Endothelial cell of umbilical vein (primary cell): ENCODE results near the gene TTI1.

Experiments
- EZH2 ChIP-seq: IDR thresholded peaks from 2 replicates; pipeline ENCODE4 v1.6.1; 2012; ENCODE audit warnings: borderline replicate concordance, low read depth, mild to moderate bottlenecking, moderate library complexity, low read length, inconsistent platforms; ENCODE audit not compliant: severe bottlenecking
- FOS ChIP-seq: IDR thresholded peaks from 2 replicates; pipeline ENCODE4 v1.6.1; 2011; ENCODE audit warnings: mild to moderate bottlenecking, low read length, moderate library complexity, borderline replicate concordance; ENCODE audit not compliant: insufficient read depth
- GATA2 ChIP-seq: IDR thresholded peaks from 2 replicates; pipeline ENCODE4 v1.7.0; 2011; ENCODE audit warnings: low read depth, mild to moderate bottlenecking, moderate library complexity, mixed read lengths, low read length; ENCODE audit not compliant: insufficient read length, insufficient read depth
- JUN ChIP-seq: IDR thresholded peaks from 2 replicates; pipeline ENCODE4 v1.6.1; 2011; ENCODE audit warnings: borderline replicate concordance, low read depth; ENCODE audit not compliant: insufficient read length, insufficient read depth
- MAX ChIP-seq: IDR thresholded peaks from 2 replicates; pipeline ENCODE4 v1.6.1; 2011; ENCODE audit not compliant: insufficient read depth, insufficient read length
- MYC ChIP-seq: IDR thresholded peaks from one replicate; pipeline ENCODE4 v1.6.1; 2011; ENCODE audit warnings: mild to moderate bottlenecking, low read depth, low read length
- POLR2A ChIP-seq: IDR thresholded peaks from 2 replicates; pipeline ENCODE4 v1.6.1; 2012; ENCODE audit warnings: low read depth, mild to moderate bottlenecking, control low read depth, low read length
- POLR2AphosphoS5 ChIP-seq: IDR thresholded peaks from 2 replicates; pipeline ENCODE4 v1.6.1; 2012; ENCODE audit warnings: low read depth, mild to moderate bottlenecking, control low read depth, low read length, moderate library complexity; ENCODE audit not compliant: insufficient read depth
- TF ChIP-seq, protein P1 (sequence below), 2 donors: IDR thresholded peaks; 1 replicate in 1 of 2; 2 replicates in 1 of 2; pipeline ENCODE4 v1.5.1; 2011; ENCODE audit warnings: low read length in 2 of 2, mild to moderate bottlenecking in 2 of 2, moderate library complexity in 2 of 2, control low read depth in 1 of 2, inconsistent platforms in 1 of 2, low read depth in 1 of 2; ENCODE audit not compliant: insufficient read depth in 1 of 2; ENCODE audit errors: extremely low read depth in 1 of 2

DNA sequence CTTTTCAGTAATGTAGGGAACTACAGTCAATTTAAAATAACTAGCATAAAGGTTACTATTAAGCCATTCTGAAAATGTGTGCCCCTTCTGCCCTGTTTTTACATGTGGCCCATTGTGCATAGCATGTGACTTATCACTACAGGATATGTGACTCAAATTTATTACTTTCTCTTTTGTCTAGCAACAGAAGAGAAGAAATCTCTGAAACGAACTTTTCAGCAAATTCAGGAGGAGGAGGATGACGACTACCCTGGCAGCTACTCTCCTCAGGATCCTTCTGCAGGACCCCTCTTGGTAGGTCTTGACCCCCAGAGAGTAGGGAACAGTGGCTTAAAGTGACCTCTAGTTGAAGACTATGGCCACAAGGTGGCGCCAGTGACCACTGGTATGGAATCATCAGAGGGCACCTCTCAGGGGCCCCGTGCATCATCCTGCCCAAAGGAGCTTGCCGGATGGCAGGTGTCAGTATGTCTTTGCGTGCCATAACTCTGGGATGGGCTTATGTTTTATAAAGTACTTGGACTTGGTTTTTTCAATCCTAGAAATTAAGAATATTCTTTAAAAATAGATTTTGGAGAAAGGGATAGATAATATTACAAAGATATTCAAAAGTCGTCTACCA, 24.2 kb upstream of the TTI1 start:
- TF ChIP-seq, protein P1, sequence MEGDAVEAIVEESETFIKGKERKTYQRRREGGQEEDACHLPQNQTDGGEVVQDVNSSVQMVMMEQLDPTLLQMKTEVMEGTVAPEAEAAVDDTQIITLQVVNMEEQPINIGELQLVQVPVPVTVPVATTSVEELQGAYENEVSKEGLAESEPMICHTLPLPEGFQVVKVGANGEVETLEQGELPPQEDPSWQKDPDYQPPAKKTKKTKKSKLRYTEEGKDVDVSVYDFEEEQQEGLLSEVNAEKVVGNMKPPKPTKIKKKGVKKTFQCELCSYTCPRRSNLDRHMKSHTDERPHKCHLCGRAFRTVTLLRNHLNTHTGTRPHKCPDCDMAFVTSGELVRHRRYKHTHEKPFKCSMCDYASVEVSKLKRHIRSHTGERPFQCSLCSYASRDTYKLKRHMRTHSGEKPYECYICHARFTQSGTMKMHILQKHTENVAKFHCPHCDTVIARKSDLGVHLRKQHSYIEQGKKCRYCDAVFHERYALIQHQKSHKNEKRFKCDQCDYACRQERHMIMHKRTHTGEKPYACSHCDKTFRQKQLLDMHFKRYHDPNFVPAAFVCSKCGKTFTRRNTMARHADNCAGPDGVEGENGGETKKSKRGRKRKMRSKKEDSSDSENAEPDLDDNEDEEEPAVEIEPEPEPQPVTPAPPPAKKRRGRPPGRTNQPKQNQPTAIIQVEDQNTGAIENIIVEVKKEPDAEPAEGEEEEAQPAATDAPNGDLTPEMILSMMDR (IDR thresholded peaks at IDR 0.05; ENCODE audit: extremely low read depth in 1 of 2, insufficient read depth in 1 of 2, low read depth in 1 of 2, low read length in 2 of 2): peak; percentile 76 to 93
- TF ChIP-seq JUN: peak; percentile 34
- TF ChIP-seq POLR2A: no peak
- no peak for TF ChIP-seq EZH2
- TF ChIP-seq MAX: no peak
- no peak for TF ChIP-seq GATA2
- no peak for TF ChIP-seq POLR2AphosphoS5
- peak; percentile 41 for TF ChIP-seq FOS
- peak; percentile 54 for TF ChIP-seq MYC
